Keratinocyte (primary cell): ENCODE data around the gene CD209.

Experiments used
- EZH2 ChIP-seq: IDR thresholded peaks from one replicate; pipeline ENCODE4 v1.6.1; 2012; ENCODE audit warnings: inconsistent platforms, mild to moderate bottlenecking, low read length, moderate library complexity
- TF ChIP-seq, protein P1 (sequence below), 3 experiments: IDR thresholded peaks in 1 of 3; conservative IDR thresholded peaks in 1 of 3; optimal IDR thresholded peaks in 1 of 3; 2 replicates in 2 of 3; 3 replicates in 1 of 3; pipeline versions ENCODE3 to v1.5.1; 2011; ENCODE audit warnings: low read length in 3 of 3, mild to moderate bottlenecking in 3 of 3, moderate library complexity in 2 of 3, control low read depth in 1 of 3, inconsistent platforms in 1 of 3; ENCODE audit not compliant: insufficient read depth in 2 of 3; ENCODE audit errors: extremely low read depth in 1 of 3

- TF ChIP-seq EZH2: no peak
- TF ChIP-seq, protein P1, sequence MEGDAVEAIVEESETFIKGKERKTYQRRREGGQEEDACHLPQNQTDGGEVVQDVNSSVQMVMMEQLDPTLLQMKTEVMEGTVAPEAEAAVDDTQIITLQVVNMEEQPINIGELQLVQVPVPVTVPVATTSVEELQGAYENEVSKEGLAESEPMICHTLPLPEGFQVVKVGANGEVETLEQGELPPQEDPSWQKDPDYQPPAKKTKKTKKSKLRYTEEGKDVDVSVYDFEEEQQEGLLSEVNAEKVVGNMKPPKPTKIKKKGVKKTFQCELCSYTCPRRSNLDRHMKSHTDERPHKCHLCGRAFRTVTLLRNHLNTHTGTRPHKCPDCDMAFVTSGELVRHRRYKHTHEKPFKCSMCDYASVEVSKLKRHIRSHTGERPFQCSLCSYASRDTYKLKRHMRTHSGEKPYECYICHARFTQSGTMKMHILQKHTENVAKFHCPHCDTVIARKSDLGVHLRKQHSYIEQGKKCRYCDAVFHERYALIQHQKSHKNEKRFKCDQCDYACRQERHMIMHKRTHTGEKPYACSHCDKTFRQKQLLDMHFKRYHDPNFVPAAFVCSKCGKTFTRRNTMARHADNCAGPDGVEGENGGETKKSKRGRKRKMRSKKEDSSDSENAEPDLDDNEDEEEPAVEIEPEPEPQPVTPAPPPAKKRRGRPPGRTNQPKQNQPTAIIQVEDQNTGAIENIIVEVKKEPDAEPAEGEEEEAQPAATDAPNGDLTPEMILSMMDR (optimal IDR thresholded peaks at IDR 0.05 in 1 of 3, IDR thresholded peaks at IDR 0.05 in 1 of 3, conservative IDR thresholded peaks at IDR 0.05 in 1 of 3; ENCODE audit: extremely low read depth in 1 of 3, insufficient read depth in 2 of 3, low read length in 3 of 3): no peak
Observed at GRCh38 chr19:7710616-7711015, 36.7 kb downstream of the CD209 start.
